NK-92 treated with Interleukin-12 subunit alpha and Interleukin-12 subunit beta, amount 100 ng/mL, for 24 hours (cell line): ENCODE data around the gene GUCY2F.

Experiments
- DNase-seq: peaks from one replicate; lab custom pipeline; 2025; lab: John Stamatoyannopoulos, UW

GUCY2F gene

GRCh38 chrX:109481986-109482385, at the start of gene GUCY2F:
GUCY2F (minus strand) TSS chrX:109482086; CDS start chrX:109475936, 6,150 bp downstream.
- DNase-seq, result no peak

- no peak for DNase-seq
Measured at GRCh38 chrX:109519001-109519400, 37.1 kb upstream of the GUCY2F start.

DNA sequence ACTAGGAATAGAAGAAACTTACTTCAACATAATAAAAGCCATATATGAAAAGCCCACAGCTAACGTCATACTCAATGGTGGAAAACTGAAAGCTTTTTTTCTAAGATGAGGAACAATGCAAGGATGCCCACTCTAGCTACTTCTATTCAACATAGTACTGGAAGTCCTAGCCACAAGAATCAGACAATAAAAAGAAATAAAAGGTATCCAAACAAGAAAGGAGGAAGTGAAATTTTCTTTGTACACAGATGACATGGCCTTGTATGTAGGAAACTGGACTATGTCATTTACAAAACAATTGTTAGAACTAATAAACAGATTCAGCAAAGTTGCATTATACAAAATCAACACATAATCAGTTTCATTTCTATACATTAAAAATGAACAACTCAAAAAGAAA, 29.2 kb upstream of the GUCY2F start:
- DNase-seq, result no peak

GRCh38 chrX:109508915-109509314, 27.0 kb upstream of the GUCY2F start:
- no peak for DNase-seq

GRCh38 chrX:109501176-109501575, 19.3 kb upstream of the GUCY2F start:
- DNase-seq, result no peak

DNA sequence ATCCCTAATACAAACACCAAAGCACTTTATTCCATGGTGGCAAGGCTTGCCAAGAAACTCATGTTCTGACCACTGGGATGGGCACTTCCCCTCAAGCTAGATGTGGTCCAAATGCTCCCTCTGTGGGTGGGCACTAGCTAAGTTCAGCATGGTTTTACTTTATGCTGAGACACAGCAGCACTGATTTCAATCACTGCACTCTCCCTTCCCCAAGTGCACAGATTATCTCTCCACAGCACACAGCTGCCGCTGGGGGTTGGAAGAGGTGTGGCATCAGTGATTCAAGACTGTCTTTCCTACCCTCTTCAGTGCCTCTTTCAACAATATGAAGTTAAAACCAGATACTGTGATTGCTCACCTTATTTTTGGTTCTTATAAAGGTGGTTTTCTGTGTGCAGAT, 16.5 kb upstream of the GUCY2F start:
- DNase-seq, result no peak

DNA sequence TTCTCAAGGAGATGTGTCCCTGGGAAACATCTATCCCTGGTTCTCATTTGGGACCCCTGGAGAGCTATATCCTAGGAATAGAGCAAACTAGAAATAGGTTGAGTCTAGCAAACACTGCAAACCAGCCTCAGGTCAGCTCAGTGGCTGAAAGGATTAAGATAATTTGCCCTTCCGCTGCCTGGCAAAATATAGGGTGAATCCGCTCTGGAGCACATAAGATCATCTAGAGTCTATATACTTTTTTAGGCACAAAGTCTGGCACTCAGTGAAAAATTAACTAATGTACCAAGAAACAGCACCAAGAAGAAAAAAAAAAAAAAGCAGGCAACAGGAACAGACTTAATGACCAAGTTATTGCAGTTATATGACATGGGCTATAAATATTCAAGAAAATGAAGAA, 7.3 kb upstream of the GUCY2F start:
- DNase-seq, result no peak

GRCh38 chrX:109487640-109488039, 5.8 kb upstream of the GUCY2F start:
- no peak for DNase-seq

DNA sequence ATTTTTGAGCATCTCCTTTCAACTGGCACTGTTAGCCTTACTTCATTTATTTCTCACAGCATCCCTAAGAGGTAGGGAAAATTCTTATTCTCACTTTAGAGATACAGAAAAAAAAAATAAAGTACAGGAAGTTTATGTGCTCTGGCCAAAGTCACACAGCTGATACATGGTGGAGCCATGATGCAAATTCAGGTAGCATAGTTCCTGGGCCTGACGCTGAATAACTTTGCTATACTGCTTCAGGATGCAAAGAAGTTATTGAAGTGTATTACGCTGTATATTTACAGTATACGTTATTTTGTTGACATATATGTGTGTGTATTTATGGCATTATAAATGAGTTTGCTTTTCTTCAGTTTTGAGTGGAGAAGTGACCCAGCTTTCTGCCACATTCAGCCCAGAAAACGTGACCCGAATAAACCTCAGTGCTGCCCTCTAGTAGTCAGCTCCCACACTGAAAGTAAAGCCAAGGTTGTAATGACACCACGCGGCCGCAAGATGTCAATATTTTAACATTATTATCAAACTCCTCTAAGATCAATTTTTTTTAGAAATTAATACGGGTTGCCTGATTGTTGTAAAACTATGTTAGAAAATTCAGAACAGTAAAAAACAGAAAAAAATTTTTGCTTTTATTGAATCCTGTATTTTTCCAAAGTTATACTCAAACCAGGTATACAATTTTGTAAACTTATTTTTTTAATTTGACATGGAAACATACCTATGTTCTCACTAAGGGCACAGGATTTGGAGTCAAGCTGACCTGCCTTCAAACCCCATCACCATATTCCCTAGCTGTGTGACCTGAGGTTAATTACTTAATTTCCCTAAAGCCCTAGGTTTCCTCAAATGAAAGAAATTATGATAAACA, 3.8 kb upstream of the GUCY2F start:
- DNase-seq, result peak; percentile 13

GRCh38 chrX:109484886-109485285, 3.0 kb upstream of the GUCY2F start:
- DNase-seq, result no peak

- no peak for DNase-seq
Measured at GRCh38 chrX:109475174-109475891, 6.6 kb downstream of the GUCY2F start.

DNA sequence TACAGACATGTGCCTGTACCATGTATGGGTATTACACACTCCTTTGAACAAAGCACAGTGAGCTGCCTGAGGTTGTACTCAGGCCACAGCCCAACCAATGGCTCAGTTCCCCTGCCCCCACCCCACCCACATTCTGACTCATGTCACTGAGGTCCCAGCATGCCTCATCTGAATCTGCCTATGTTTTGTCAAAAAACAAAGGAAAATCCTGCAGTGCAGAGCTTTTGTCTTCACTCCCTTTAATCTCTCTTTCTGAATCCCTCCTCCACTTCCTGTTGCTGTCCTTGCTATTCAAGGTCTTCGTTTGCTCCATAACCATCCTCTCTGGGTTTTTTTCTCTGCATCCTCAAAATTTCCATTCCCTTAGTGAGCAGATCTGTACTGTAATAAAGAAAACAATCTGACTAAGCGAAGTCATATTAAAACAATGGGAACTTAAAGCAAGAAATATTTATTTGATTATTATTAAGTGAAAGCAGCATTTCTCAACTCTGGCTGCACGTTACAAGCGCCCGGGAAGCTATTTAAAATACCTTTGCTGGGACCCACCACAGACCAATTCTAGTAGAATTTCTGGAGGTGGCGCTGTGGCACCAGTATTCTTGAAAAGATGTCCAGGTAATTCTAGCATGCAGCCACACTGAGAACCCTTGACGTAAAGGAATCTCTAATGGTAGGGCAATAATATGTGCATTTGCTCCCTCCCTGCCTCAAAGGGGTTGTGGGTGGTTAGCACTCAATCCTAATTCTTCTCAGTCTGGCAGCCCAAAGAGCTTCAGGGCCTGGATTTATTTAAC, 8.7 kb downstream of the GUCY2F start:
- no peak for DNase-seq

DNA sequence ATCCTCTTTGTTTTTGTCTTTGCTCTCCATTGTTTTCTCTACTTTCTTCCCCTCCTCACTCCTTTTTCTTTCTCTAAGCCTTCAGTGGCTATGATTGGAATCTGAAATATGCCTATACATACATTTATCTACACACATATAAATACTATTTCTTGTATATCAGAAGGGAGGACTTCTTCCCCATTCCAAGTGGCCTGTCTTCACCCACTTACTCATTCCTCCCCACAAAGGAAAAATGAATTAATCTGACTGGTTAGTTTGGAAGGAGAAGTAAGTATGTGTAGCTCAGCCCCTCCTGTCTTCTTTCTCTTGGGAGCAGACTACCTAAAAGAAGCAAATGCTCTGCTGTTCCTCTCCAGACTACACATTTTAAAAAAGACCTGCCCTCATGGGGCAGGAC, 17.7 kb downstream of the GUCY2F start:
- DNase-seq, result no peak

- DNase-seq, result no peak
Measured at GRCh38 chrX:109463784-109464183, 18.1 kb downstream of the GUCY2F start.

DNA sequence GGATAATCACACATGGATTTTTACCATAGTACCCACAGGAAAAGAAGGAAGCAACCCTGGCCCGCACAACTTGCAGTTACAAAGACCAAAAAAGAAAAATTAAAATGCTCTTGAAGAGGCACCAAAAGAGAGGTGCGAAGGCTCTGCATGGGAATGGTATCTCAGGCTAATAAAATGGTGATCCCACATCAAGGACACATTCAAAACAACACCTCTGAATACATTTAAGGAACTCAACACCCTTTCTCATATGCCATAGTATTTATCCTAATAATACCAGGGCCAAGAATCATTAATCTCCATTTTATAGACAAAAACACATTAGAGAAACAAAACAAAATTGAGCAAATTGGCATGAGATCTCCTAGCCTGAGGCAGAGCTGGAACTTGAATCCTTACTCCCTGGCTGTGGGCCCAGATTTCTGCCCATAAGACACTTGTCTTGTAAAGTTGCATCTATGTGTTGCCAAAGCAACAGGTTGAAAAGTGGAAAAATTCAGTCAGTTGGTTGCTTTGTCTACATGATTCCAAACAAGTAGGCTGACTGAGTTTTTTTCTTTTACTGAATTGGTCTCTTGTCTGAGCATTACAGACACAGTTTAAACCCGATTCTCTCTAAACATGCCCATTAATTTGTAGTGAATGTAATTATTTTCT, 33.5 kb downstream of the GUCY2F start:
- no peak for DNase-seq

DNA sequence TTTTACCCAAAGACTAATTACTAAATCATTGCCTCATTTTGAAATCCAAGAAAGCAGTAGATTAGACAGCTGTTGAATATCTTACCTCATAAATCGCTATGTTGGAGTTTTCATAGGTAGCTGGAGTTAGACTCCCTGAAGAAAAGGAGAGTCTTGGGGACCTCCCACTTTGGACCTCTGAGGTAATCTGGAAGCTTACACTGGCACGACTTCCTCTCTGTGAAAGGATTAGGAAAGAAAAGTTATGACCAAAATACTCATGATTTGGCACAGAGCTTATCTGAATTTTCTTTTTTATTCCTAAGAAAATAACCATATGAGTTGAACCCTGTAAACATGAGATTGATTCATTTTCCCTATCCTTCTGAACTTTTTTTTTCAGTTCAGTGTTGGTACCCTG, 40.6 kb downstream of the GUCY2F start:
- no peak for DNase-seq

DNA sequence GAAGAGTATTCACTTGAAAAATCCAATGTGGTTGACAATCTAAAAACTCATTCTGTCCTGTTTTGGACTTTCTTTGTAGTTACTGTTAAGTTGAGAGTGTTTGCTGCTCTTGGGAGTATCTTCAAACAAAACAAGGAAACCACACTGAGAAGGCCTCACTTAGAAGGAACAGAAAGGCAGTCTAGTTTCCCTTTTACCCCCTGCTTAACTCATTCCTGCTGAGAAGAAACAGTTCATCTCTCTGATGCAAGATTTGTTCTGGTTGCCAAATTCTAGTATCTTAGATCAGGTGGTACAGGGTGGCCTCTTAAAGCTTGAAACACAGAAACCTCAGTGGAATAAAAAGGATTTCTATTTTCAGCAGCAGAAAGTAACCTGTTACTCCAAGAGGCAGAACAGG, 41.4 kb downstream of the GUCY2F start:
- no peak for DNase-seq

DNA sequence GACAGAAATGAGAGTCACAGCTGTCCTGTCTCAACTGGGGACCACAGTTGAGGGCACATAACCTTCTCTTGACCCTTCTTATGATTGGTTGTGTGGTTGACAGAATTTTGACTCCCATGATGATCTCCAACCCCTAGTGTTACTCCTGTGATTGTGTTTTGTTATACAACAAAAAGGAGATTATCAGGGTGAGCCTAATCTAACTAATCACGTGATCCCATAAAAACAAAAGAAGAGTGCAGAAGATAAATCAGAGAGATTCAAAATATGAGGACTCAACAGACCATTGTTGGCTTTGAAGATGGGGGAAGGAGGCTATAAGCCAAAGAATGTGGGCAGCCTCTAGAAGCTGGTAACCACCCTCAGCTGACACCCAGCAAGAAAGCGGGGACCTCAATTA, 72.7 kb downstream of the GUCY2F start:
- no peak for DNase-seq

DNA sequence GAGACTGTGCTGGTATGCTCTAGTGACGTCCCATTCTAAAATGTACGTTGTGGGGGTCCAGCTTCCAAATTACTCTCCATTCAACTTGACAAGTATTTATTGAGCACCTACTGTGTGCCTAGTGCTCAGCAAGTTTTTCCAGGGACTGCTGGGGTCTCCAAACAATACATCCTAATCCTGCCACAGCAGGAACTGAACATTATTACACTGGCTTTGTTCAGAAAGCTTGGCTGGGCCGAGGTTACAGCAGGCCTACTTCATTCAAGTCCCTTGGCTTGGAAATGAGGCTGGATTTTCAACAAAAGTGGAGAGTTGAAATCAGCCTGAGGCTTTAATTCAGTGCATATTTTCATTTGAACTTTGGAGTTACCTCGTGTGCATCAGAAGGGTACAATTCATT, 78.0 kb downstream of the GUCY2F start:
- no peak for DNase-seq

DNA sequence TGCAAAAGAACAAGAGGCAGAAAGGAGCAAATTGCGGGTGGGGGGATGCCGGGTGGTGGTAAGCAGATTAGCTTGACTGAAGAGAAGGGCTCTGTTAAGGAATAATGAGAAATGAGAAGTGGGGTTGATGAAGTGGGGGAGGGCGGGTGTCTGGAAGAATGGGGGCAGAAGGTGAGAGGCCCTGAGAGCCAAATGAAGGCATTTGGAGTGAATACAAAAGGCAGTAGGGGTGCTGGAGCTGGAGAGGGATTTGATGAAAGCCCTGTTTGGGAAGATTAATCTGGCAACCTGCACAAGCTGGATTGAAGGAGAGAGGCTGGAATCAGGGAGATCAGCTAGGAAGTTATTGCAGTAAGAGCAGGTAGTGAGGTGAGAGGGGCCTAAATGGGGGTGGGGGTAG, 82.1 kb downstream of the GUCY2F start:
- no peak for DNase-seq

DNA sequence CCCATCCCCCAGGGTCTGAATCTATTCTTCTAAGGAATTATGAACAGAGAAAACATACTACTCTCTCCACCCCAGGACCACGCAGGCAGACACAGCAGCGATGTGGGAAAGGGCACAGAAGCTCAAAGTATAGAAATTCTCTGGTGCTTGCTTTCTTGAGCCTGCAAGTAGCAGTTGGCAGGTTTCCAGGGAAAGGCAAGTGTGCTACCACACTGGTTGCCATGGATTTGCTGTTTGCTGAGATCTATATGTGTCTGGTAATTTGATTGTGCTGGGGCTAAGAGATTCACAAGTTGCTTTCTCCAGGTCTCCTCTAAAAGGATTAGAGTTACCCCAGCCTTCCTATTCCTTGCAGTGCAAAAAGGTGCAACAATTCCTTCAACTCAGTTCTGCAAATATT, 83.1 kb downstream of the GUCY2F start:
- DNase-seq, result no peak

DNA sequence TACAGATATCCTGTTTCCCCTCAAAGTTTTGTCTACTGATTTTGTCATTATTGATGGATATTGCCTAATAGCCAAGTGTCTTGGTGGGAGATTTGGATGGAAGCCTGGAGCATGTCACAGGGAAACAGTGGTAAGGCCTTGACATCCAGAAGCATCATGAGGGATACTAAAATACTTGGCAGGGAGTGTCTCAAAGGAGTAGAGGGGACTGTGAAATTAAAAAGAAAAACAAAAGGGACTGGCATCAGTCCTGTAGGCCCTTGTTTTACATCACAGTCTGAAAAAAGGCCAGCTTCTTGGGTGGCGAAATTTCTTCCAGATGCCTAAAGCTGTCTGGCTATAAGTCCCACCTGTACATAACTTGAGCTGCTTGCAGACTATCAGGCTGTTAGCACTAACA, 83.8 kb downstream of the GUCY2F start:
- DNase-seq, result no peak
